ENCODE measurements around the gene TMEM250.

Gene TMEM250

GRCh38 chr9:136093995-136094881, 24.4 kb downstream of the TMEM250 start:
- peak; percentile 34 for DNase-seq

DNA sequence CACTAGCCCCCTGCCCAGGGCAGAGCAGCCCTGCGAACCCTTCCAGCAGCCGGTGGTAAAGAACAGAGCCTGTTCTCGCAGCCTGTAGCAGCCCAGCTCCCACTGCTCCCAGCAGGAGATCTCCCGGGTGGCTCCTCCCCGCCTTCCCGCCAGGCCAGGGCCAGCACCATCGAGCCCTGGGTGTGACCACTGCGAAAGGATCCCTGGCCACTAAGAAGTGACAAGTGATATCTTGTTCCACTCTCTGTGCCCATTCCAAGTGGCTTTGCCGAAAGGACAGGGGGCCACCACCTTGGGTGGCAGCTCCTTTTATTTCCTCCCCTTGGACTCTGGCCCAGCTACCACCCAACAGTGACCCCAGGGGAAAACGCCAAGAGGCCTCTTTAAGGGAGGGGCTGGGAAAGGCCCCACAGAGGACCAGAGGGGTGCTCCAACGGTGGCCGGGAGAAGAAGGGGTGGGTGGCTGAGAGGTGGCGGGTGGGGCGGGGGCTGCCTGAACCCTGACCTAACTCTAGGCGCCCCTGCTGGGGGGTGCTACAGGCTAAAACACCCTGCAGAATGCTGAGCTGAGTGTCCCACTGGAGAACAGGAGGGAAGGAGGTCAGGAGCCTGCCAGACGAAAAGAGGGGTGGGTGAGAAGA, 25.2 kb downstream of the TMEM250 start:
- no peak for DNase-seq

DNA sequence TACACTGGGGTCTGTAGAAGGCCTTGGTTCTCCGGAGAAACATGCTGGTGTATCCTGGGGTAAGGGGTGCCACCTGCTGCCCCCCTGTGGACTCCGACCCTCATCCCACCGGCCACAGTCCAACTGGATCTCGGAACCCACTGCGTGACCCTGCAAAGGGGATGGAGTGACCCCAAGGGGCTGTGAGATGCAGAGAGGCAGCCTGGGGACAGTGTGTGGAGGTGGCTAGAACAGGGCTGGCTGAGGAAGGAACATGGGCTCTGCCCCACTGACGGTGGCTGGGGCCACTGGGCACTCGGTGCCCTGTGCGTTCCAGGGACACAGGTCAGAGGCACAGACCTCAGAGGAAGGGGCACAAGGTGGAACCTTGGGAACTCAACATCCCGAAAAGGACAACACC, 25.9 kb downstream of the TMEM250 start:
- no peak for DNase-seq

DNA sequence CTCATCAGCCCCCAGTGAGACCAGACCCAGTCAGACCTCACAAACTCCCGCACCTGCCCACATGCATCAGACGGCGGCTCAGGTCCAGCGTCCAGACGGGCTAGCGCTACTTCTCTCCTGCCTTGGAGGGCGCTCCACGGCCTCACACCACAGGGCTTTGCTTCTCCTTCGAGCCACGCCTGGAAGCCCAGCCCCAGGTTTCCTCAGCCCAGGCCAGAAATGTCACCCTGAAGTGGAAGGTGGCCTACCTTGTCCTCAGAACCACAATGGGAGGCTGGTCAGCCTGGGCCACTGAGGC, 26.4 kb downstream of the TMEM250 start:
- no peak for DNase-seq

GRCh38 chr9:136091582-136092352, 26.9 kb downstream of the TMEM250 start:
- no peak for DNase-seq

DNA sequence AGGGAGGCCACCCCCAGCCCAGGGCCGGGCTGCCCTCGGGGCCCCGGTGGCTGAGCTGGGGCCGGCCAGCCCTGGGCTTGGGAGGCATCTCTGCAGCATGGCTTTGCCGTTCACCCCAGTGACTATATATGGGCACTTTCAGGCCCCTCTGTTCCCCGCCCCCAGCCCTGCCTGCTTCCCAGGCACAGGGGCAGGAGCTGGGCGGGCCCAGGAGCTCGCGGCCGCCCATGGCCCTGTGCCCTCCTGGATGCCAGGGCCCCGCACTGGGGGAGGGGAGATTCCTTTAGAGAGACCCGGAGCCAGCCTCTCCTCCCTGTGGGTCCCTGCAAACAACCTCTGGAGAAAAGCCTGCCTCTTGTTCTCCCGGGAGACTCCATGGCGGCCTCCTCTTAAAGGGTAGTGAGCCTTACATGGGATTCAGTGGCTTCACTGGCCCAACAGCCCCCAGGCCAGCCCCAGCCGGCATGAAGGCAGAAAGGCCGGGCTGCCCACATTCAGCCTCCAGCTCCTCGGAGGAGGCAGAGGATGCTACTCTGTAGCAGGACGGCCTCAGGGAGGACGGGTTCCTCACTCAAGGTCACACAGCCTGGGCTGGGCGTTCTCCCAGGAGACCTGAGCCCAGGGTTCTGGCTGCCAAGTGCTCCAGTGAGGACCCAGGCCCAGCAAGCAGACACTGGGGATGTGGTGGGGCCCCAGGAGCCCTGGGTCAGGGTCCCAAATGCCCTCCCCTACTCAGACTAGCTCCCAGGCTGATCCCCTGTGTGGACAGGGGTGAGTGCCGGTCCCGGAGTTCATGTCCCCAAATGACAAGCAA, 27.7 kb downstream of the TMEM250 start:
- no peak for DNase-seq

GRCh38 chr9:136090056-136090735, 28.5 kb downstream of the TMEM250 start:
- no peak for DNase-seq

GRCh38 chr9:136089697-136090045, 29.0 kb downstream of the TMEM250 start:
- DNase-seq: no peak

DNA sequence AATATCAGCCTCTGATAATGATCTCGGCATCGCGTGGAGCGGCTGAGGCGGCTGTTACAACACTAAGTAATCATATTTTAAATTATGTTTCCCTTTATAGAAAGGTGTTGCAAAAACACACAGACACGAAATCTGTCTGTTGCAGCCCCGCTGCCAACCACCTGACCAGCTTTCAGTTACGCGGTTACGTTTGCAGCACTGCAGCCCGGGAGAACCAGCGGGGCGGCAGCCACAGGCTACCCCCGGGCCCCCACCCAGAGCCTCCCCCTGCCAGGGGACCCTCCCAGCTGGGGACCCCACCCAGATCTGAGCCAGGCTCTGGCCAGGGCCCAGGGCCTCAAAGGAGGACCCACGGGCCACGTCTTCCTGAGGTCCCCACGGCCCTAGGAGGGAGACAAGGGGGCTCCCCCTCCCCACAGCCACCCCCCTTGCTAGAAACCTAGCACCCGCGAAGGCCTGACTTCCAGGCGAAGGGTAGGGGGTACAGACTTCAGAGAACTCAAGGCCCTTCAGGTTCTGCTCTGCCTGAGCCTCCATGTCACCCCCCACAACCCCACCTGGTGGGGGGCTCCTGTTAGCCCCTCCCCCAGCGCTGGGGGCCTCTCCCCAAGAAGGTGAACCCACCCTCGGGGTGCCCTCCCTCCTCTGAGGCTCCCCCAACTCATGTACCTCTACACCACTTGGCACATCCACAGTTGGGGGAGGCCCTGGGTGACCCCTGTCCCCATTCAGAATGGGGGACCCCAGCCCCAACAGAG, 29.6 kb downstream of the TMEM250 start:
- no peak for DNase-seq

GRCh38 chr9:136088481-136088938, 30.2 kb downstream of the TMEM250 start:
- no peak for DNase-seq

- no peak for DNase-seq
These were observed 30.8 kb downstream of the TMEM250 start for GRCh38 chr9:136087741-136088480.

DNA sequence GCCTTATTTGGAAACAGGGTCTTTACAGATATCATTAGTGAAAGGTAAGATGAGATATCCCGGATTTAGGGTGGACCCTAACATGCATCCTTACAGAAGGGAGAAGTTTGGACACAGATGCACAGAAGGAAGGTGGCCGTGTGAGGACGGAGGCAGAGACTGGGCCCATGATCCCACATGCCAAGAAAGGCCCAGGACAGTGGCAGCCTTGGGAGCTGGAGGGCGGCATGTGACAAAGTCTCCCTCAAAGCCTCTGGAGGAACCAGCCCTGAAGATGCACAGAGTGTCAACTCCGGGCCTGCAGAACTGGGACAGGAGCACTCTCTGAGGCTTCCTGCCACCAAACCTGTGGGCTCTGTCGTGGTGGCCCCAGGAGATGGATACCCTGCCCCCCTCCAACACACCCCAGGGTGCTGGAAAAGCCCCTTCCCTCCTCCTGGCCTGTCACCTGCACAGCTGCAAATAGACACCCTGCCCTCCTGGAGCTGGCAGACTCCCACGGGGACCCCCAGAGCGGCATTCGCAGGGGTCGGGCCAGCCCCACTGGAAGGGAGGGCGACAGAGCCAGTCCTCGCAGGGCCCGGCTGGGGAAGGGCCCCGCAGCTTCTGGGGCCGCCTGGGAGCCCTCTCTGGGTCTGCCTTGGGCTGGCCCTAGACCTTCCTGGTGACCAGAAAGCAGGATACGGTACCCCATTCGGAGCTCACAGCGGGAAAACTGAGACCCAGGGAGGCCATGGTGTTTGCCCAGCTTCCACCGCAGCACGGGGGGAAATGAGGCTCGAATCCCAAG, 31.5 kb downstream of the TMEM250 start:
- no peak for DNase-seq

DNA sequence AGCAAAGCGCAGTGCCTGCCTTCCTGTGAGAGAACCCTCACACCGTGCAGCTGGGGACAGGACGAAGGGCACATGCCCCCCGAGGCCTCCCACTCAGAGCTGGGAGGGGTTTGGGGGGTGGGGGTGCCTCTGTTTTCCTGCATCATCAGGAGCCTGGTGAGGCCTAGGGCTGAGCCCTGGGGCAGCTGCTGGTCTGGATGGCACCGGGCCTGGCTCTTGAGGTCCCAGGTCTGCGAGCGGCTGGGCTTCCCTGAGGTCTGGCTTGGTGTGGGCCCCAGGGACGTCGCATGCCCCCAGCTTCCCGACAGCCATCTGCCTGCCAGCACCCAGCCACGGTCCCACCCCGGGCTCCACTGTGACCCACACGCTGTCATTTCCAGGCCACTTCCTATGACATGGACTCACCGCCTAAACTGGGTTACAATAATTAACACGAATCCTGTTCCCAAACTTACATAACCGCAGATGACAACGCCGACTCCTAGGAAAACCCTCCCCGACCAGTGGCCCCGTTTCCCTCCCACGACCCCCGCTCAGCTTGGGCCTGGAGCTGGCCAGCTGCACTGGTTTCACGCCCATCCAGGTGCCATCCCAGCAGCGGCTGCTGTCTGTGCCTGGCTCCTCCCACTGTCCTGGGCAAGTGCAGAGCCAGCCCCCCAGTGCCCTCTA, 32.3 kb downstream of the TMEM250 start:
- no peak for DNase-seq

- DNase-seq: no peak
These were observed 32.9 kb downstream of the TMEM250 start for GRCh38 chr9:136085815-136086212.

GRCh38 chr9:136084063-136084944, 34.4 kb downstream of the TMEM250 start:
- no peak for DNase-seq

DNA sequence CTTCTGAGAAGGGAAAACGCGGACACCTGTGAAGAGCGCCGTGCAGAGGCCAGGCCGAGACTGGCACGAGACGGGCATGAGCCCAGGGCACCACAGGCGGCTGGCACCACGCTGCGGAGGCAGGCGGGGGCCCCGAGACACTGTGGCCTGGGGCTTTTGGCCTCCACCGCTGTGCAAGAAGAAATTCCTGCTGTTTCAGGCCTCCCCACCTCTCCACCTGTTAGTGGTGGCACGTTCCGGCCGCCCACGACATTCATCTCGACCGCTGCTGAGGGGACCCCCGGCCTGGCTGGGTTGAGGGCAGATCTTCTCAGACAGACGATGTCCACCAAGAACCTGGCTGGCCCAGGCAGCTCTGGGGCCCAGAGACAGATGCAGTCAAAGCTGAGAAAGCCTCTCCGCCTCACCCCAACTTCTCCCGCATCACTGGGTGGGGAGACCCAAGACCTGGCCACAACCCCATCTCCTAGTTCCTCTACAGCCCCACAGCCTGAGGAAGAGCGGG, 35.1 kb downstream of the TMEM250 start:
- DNase-seq: no peak

DNA sequence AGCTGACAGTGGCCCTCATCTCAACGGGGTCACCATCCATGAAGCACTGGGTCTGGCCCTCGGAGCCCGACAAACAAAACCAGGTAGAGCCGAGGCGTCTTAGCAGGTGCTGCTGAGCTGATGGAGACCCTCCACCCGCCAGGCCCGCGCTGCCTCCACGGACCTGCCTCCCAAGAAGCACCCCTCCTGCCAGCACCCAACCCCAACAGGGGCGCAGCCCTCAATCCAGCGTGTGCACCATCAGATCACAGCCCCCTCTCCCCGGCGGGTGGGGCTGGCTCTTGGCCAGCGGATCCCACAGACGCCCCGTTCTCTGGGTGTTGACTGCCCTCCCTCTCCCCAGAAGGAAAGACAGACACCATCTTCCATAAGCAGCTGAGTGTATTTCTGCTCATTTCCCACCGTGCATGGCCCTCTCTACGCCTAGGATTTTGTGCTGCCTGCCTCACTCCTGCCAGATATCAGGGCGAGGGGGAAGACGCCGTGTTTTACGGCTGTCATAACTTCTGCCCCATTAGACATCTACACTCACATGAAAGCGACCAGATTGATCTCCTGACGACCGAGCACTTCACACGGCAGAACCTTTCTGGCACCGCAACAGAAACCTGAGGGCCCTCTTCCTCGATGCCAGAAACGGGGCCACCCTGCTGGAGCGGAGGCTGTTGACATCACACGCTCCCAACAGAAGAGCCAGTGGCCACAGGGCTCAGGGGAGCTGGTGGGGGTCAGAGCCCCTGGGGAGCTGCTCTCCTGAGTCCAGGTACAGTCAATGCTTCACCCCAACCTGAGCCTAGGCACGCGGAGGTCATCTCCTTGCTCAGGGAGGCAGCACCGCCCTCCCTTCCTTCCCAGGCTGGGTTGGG, 35.9 kb downstream of the TMEM250 start:
- DNase-seq: no peak

All from T-helper 9 cell (primary cell).